KOPT-K1 (cell line): Measurements from ENCODE around the gene GPN1.
"Not testable (repeated sequence)": the region's sequence is repeated elsewhere in the genome, so short reads cannot be mapped to it uniquely, and the experiment has no call there.

ENCODE experiments used
- H3K27ac ChIP-seq: fragments of 200-600 bp; sonication (generic); 2 replicates; pipeline ENCODE4 v1.5.1; 2016; ENCODE audit warnings: antibody characterized with exemption, mild to moderate bottlenecking, low read depth, low read length; ENCODE audit not compliant: poor library complexity, severe bottlenecking
- H3K36me3 ChIP-seq: fragments of 200-600 bp; sonication (generic); 2 replicates; pipeline ENCODE4 v1.5.1; 2017; ENCODE audit warnings: antibody characterized with exemption, mild to moderate bottlenecking, low read length, moderate library complexity; ENCODE audit not compliant: insufficient read depth
- H3K9me3 ChIP-seq: fragments of 200-600 bp; sonication (generic); 2 replicates; pipeline ENCODE4 v1.5.1; 2017; ENCODE audit warnings: antibody characterized with exemption, low read length, mild to moderate bottlenecking; ENCODE audit not compliant: insufficient read depth, poor library complexity, severe bottlenecking

Gene GPN1

GRCh38 chr2:27628767-27629709 lies at the start of gene GPN1, which contains the start of gene CCDC121:
Gene GPN1 (plus strand): TSS chr2:27629050. CDS start chr2:27629059, 9 bp downstream.
Gene CCDC121 (minus strand): TSS chr2:27629012. CDS start chr2:27627799, 1,213 bp downstream.
- H3K36me3 ChIP-seq: peaks cover 49% of the 10 kb centered on the region
- no peaks in the 10 kb centered on the region for H3K9me3 ChIP-seq
- peak within 1 kb of the TSS; percentile 72 for H3K27ac ChIP-seq

- Histone ChIP-seq H3K36me3 (no peaks in the 10 kb centered on the region), H3K9me3 (peaks cover 18% of the 10 kb centered on the region), H3K27ac (no peak overlapping the region)
Observed at GRCh38 chr2:27581417-27582128, 47.3 kb upstream of the GPN1 start.

GRCh38 chr2:27582129-27582694 lies 46.6 kb upstream of the GPN1 start:
- Histone ChIP-seq H3K9me3 (peaks cover 17% of the 10 kb centered on the region), H3K27ac (peak overlapping the region; percentile 71), H3K36me3 (no peaks in the 10 kb centered on the region; the same call in 1 of the 2 replicates)

GRCh38 chr2:27582695-27583389 lies 46.0 kb upstream of the GPN1 start, which contains the start of gene ZNF512:
Gene ZNF512 (plus strand): TSS chr2:27583042. CDS start chr2:27583113, 71 bp downstream.
- Histone ChIP-seq H3K36me3 (no peaks in the 10 kb centered on the region; the same call in 1 of the 2 replicates), H3K9me3 (peaks cover 11% of the 10 kb centered on the region), H3K27ac (peak within 1 kb of the TSS; percentile 71)

- Histone ChIP-seq H3K27ac (peak overlapping the region; percentile 71), H3K36me3 (no peaks in the 10 kb centered on the region; the same call in 1 of the 2 replicates), H3K9me3 (peaks cover 5% of the 10 kb centered on the region)
Observed at GRCh38 chr2:27583390-27583915, 45.4 kb upstream of the GPN1 start.

GRCh38 chr2:27584597-27584996 lies 44.3 kb upstream of the GPN1 start:
- Histone ChIP-seq H3K27ac (no peak overlapping the region), H3K9me3 (peaks cover 2% of the 10 kb centered on the region), H3K36me3 (no peaks in the 10 kb centered on the region; the same call in 1 of the 2 replicates)

GRCh38 chr2:27587025-27587424 lies 41.8 kb upstream of the GPN1 start:
- peaks cover 26% of the 10 kb centered on the region for H3K9me3 ChIP-seq
- H3K27ac ChIP-seq: no peak overlapping the region
- peaks cover 7% of the 10 kb centered on the region for H3K36me3 ChIP-seq

- peaks cover 39% of the 10 kb centered on the region for H3K9me3 ChIP-seq
- H3K27ac ChIP-seq: no peak overlapping the region
- peaks cover 15% of the 10 kb centered on the region for H3K36me3 ChIP-seq
Observed at GRCh38 chr2:27588308-27588707, 40.5 kb upstream of the GPN1 start.

- peaks cover 69% of the 10 kb centered on the region for H3K9me3 ChIP-seq
- H3K27ac ChIP-seq: no peak overlapping the region
- H3K36me3 ChIP-seq: peaks cover 24% of the 10 kb centered on the region
Observed at GRCh38 chr2:27591745-27592144, 37.1 kb upstream of the GPN1 start.

GRCh38 chr2:27593240-27593639 lies 35.6 kb upstream of the GPN1 start:
- H3K27ac ChIP-seq: no peak overlapping the region

GRCh38 chr2:27594020-27594703 lies 34.7 kb upstream of the GPN1 start:
- not testable (repeated sequence) for H3K27ac ChIP-seq
- peaks cover 69% of the 10 kb centered on the region for H3K9me3 ChIP-seq
- H3K36me3 ChIP-seq: peaks cover 45% of the 10 kb centered on the region

More at GRCh38 chr2:27593240-27593639, 35.6 kb upstream of the GPN1 start:
- peaks cover 38% of the 10 kb centered on the region for H3K36me3 ChIP-seq
- H3K9me3 ChIP-seq: peaks cover 69% of the 10 kb centered on the region

- H3K27ac ChIP-seq: not testable (repeated sequence)
- Histone ChIP-seq H3K36me3 (peaks cover 56% of the 10 kb centered on the region), H3K9me3 (peaks cover 59% of the 10 kb centered on the region)
Observed at GRCh38 chr2:27595412-27595811, 33.4 kb upstream of the GPN1 start.

GRCh38 chr2:27596627-27597026 lies 32.2 kb upstream of the GPN1 start:
- H3K9me3 ChIP-seq: peaks cover 47% of the 10 kb centered on the region
- no peak overlapping the region for H3K27ac ChIP-seq
- peaks cover 62% of the 10 kb centered on the region for H3K36me3 ChIP-seq

- H3K27ac ChIP-seq: no peak overlapping the region
- peaks cover 81% of the 10 kb centered on the region for H3K36me3 ChIP-seq
- no peaks in the 10 kb centered on the region for H3K9me3 ChIP-seq
Observed at GRCh38 chr2:27606611-27607010, 22.2 kb upstream of the GPN1 start.
